Liver (tissue), 9 donors: ENCODE measurements around the gene STRA6. TPM values are rescaled to one million over a fixed set of nuclear protein-coding genes. Genes with fewer than 3 reads are reported as not detected.

Experiments
- DNase-seq: peaks from one replicate; pipeline ENCODE4 v3.0.0-alpha.2; 2017; ENCODE audit warnings: low spot score
- H3K27ac ChIP-seq, 2 donors: one replicate each; pipeline ENCODE4 v1.7.0; 2013; ENCODE audit warnings: inconsistent platforms in 2 of 2, low read length in 2 of 2, control low read depth in 1 of 2, low read depth in 1 of 2, mild to moderate bottlenecking in 1 of 2
- H3K27me3 ChIP-seq, 4 donors: one replicate each; pipeline versions ENCODE4 v1.6.1 to v1.7.0; 2013; ENCODE audit warnings: low read length in 3 of 4, inconsistent platforms in 1 of 4, mild to moderate bottlenecking in 1 of 4, moderate library complexity in 1 of 4; ENCODE audit not compliant: control insufficient read depth in 4 of 4, insufficient read depth in 4 of 4
- H3K36me3 ChIP-seq, 4 donors: one replicate each; pipeline versions ENCODE4 v1.6.1 to v1.7.0; 2013; ENCODE audit warnings: low read length in 3 of 4, mild to moderate bottlenecking in 3 of 4, low read depth in 1 of 4, moderate library complexity in 1 of 4; ENCODE audit not compliant: control insufficient read depth in 4 of 4, insufficient read depth in 3 of 4
- H3K4me1 ChIP-seq, 4 donors: one replicate each; pipeline versions ENCODE4 v1.6.1 to v1.7.0; 2013; ENCODE audit warnings: low read length in 3 of 4, mild to moderate bottlenecking in 3 of 4, moderate library complexity in 1 of 4; ENCODE audit not compliant: control insufficient read depth in 4 of 4, insufficient read depth in 4 of 4
- H3K4me3 ChIP-seq, 3 donors: one replicate each; pipeline versions ENCODE4 v1.6.1 to v1.7.0; 2013; ENCODE audit warnings: low read length in 3 of 3, control low read depth in 1 of 3, low read depth in 1 of 3, mild to moderate bottlenecking in 1 of 3
- H3K9ac ChIP-seq, 2 donors: one replicate each; pipeline ENCODE4 v1.7.0; 2013; ENCODE audit warnings: low read length in 2 of 2, mild to moderate bottlenecking in 2 of 2, moderate library complexity in 2 of 2, control low read depth in 1 of 2, low read depth in 1 of 2
- H3K9me3 ChIP-seq, 4 donors: one replicate each; pipeline versions ENCODE4 v1.6.1 to v1.7.0; 2013; ENCODE audit warnings: low read length in 3 of 4; ENCODE audit not compliant: control insufficient read depth in 4 of 4
- EGR1 ChIP-seq, 2 donors: IDR thresholded peaks; 2 replicates each; pipeline ENCODE4 v1.6.1; 2016 to 2018; ENCODE audit warnings: antibody characterized with exemption in 2 of 2, low read depth in 2 of 2
- FOXA1 ChIP-seq: IDR thresholded peaks from 2 replicates; pipeline ENCODE4 v1.6.1; 2016; ENCODE audit warnings: antibody characterized with exemption
- FOXA2 ChIP-seq: IDR thresholded peaks from 2 replicates; pipeline ENCODE4 v1.6.1; 2016; ENCODE audit warnings: antibody characterized with exemption
- GABPA ChIP-seq, 2 donors: IDR thresholded peaks in 1 of 2; conservative IDR thresholded peaks in 1 of 2; 2 replicates each; pipeline ENCODE4 v1.6.1; 2016; ENCODE audit warnings: antibody characterized with exemption in 2 of 2, mild to moderate bottlenecking in 1 of 2, moderate library complexity in 1 of 2
- HNF4A ChIP-seq, 2 donors: conservative IDR thresholded peaks; 2 replicates each; pipeline ENCODE4 v1.6.1; 2016; ENCODE audit warnings: antibody characterized with exemption in 2 of 2, mild to moderate bottlenecking in 2 of 2
- HNF4G ChIP-seq: IDR thresholded peaks from 2 replicates; pipeline ENCODE4 v1.6.1; 2016; ENCODE audit warnings: antibody characterized with exemption
- JUND ChIP-seq, 2 donors: IDR thresholded peaks; 2 replicates each; pipeline ENCODE4 v1.6.1; 2016; ENCODE audit warnings: antibody characterized with exemption in 2 of 2
- NR2F2 ChIP-seq: IDR thresholded peaks from 2 replicates; pipeline ENCODE4 v1.6.1; 2016; ENCODE audit warnings: antibody characterized with exemption
- RAD21 ChIP-seq, 2 donors: IDR thresholded peaks; 2 replicates each; pipeline ENCODE4 v1.6.1; 2016; ENCODE audit warnings: antibody characterized with exemption in 2 of 2, mild to moderate bottlenecking in 2 of 2
- RXRA ChIP-seq, 2 donors: IDR thresholded peaks; 2 replicates each; pipeline ENCODE4 v1.6.1; 2017 to 2018; ENCODE audit warnings: antibody characterized with exemption in 2 of 2, mild to moderate bottlenecking in 1 of 2
- SP1 ChIP-seq: IDR thresholded peaks from 2 replicates; pipeline ENCODE4 v1.6.1; 2018; ENCODE audit warnings: antibody characterized with exemption, mild to moderate bottlenecking
- TAF1 ChIP-seq: conservative IDR thresholded peaks from 2 replicates; pipeline ENCODE4 v1.6.1; 2016; ENCODE audit warnings: antibody characterized with exemption, mild to moderate bottlenecking
- YY1 ChIP-seq: IDR thresholded peaks from 2 replicates; pipeline ENCODE4 v1.6.1; 2016; ENCODE audit warnings: antibody characterized with exemption, mild to moderate bottlenecking
- WGBS: extraction: QIAGEN DNeasy Blood & Tissue Kit; methylation state at CpG from one replicate; pipeline ENCODE4 v1.1.7; 2013; 5-methylcytosine and 5-hydroxymethylcytosine counted together
- polyA plus RNA-seq, 2 donors: library from polyadenylated mRNA; stranded (reverse) in 1 of 2; unstranded in 1 of 2; fragments of 200-250 nt in 1 of 2; fragments of >200 nt in 1 of 2; fragmentation: Nextera tagmentation in 1 of 2; extraction: Ambion mirVana in 1 of 2; gene quantifications; one replicate each; pipeline versions ENCODE4 v1.2.1 to v1.2.3, GENCODE V29; 2013 to 2015
- total RNA-seq, 2 donors: library from RNA; depleted of rRNA; stranded (reverse); fragments of >200 nt; gene quantifications; one replicate each; pipeline ENCODE4 v1.2.3, GENCODE V29; 2014
- TF ChIP-seq, protein P1 (sequence below): IDR thresholded peaks from 2 replicates; pipeline ENCODE4 v1.6.1; 2016; ENCODE audit warnings: antibody characterized with exemption
- TF ChIP-seq, protein P2 (sequence below): IDR thresholded peaks from 2 replicates; pipeline ENCODE4 v1.6.1; 2016; ENCODE audit warnings: antibody characterized with exemption
- TF ChIP-seq, protein P3 (sequence below): IDR thresholded peaks from 2 replicates; pipeline ENCODE4 v1.6.1; 2016; ENCODE audit warnings: antibody characterized with exemption, mild to moderate bottlenecking
- TF ChIP-seq, protein P4 (sequence below): IDR thresholded peaks from 2 replicates; pipeline ENCODE4 v1.6.1; 2016; ENCODE audit warnings: antibody characterized with exemption
- donor health status: healthy.
- donor health status: healthy.
- donor health status: healthy.
- donor health status: healthy.
- donor health status: healthy.

Gene STRA6
- total and polyA plus RNA-seq, 4 donors = 3.1 TPM; not detected in 3

DNA sequence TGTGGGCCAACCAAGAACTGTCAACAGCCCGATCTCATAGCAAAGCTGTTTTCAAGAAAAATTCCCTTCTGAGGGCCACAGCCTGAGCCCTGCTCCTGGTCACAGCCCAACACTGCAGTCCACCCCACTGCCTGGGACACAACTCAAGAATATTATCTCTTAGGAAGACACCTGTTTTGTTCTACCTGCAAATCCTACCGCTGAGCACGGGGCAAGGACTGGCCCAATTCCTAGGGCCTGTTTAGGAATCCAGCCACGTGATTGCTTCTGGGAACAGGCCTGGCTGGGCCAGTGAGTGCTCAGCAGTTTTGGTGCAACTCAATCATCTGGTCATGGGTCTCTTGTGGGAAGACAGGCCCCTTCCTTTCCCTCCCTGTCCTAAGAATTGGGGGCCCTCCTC, 63.9 kb downstream of the STRA6 start:
- Histone ChIP-seq H3K4me3 (no peak overlapping the region), H3K27me3 (peaks cover 4 to 14% (median 8%) of the 10 kb centered on the region in 4 donors)
- 87% methylated on average over 4 of the region's 4 CpGs for WGBS

DNA sequence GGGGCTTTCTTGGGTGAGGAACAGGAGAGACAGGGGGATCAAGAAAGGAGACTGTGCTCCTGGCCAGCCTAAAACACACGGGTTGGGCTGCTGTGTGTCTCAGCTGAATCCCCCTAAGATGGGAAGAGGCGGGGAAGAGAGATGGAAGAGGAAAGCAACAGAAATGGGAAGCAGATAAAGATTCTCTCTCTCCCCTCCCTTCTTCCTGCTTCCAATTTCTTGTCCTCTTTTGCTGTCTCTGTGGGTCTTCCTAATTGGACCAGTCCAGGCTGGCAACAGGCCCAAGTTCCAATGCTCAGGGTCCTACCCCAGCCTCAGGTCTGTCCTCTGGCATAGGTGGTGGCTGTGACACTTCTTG, 65.1 kb downstream of the STRA6 start:
- Histone ChIP-seq H3K27me3 (peaks cover 5 to 15% (median 12%) of the 10 kb centered on the region in 4 donors), H3K9ac (no peak overlapping the region), H3K36me3 (no peaks in the 10 kb centered on the region), H3K4me3 (no peak overlapping the region), H3K27ac (no peak overlapping the region), H3K4me1 (peaks cover 14 to 37% (median 22%) of the 10 kb centered on the region in 4 donors), H3K9me3 (peaks cover 0 to 3% (median 0%) of the 10 kb centered on the region in 4 donors)
- DNase-seq = no peak
- WGBS = 72% methylated on average over 2 of the region's 2 CpGs
- TF ChIP-seq RAD21 (IDR thresholded peaks at IDR 0.05) (no peak), JUND (IDR thresholded peaks at IDR 0.05) (no peak), FOXA1 (no peak), RXRA (IDR thresholded peaks at IDR 0.05) (no peak), SP1 (no peak), FOXA2 (no peak), GABPA (IDR thresholded peaks at IDR 0.05 in 1 of 2, conservative IDR thresholded peaks at IDR 0.05 in 1 of 2) (no peak), HNF4G (no peak), TAF1 (no peak), NR2F2 (no peak), HNF4A (conservative IDR thresholded peaks at IDR 0.05) (no peak), YY1 (no peak), EGR1 (IDR thresholded peaks at IDR 0.05; ENCODE audit: low read depth in 2 of 2) (no peak)
- TF ChIP-seq, protein P1, sequence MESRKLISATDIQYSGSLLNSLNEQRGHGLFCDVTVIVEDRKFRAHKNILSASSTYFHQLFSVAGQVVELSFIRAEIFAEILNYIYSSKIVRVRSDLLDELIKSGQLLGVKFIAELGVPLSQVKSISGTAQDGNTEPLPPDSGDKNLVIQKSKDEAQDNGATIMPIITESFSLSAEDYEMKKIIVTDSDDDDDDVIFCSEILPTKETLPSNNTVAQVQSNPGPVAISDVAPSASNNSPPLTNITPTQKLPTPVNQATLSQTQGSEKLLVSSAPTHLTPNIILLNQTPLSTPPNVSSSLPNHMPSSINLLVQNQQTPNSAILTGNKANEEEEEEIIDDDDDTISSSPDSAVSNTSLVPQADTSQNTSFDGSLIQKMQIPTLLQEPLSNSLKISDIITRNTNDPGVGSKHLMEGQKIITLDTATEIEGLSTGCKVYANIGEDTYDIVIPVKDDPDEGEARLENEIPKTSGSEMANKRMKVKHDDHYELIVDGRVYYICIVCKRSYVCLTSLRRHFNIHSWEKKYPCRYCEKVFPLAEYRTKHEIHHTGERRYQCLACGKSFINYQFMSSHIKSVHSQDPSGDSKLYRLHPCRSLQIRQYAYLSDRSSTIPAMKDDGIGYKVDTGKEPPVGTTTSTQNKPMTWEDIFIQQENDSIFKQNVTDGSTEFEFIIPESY = no peak
- TF ChIP-seq, protein P2, sequence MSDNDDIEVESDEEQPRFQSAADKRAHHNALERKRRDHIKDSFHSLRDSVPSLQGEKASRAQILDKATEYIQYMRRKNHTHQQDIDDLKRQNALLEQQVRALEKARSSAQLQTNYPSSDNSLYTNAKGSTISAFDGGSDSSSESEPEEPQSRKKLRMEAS = no peak
- TF ChIP-seq, protein P3, sequence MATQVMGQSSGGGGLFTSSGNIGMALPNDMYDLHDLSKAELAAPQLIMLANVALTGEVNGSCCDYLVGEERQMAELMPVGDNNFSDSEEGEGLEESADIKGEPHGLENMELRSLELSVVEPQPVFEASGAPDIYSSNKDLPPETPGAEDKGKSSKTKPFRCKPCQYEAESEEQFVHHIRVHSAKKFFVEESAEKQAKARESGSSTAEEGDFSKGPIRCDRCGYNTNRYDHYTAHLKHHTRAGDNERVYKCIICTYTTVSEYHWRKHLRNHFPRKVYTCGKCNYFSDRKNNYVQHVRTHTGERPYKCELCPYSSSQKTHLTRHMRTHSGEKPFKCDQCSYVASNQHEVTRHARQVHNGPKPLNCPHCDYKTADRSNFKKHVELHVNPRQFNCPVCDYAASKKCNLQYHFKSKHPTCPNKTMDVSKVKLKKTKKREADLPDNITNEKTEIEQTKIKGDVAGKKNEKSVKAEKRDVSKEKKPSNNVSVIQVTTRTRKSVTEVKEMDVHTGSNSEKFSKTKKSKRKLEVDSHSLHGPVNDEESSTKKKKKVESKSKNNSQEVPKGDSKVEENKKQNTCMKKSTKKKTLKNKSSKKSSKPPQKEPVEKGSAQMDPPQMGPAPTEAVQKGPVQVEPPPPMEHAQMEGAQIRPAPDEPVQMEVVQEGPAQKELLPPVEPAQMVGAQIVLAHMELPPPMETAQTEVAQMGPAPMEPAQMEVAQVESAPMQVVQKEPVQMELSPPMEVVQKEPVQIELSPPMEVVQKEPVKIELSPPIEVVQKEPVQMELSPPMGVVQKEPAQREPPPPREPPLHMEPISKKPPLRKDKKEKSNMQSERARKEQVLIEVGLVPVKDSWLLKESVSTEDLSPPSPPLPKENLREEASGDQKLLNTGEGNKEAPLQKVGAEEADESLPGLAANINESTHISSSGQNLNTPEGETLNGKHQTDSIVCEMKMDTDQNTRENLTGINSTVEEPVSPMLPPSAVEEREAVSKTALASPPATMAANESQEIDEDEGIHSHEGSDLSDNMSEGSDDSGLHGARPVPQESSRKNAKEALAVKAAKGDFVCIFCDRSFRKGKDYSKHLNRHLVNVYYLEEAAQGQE = no peak
- TF ChIP-seq, protein P4, sequence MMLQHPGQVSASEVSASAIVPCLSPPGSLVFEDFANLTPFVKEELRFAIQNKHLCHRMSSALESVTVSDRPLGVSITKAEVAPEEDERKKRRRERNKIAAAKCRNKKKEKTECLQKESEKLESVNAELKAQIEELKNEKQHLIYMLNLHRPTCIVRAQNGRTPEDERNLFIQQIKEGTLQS = no peak

More for the DNA sequence above, 63.9 kb downstream of the STRA6 start:
- no peak for TF ChIP-seq HNF4A (conservative IDR thresholded peaks at IDR 0.05)
- TF ChIP-seq, protein P1 = no peak
- no peak for TF ChIP-seq RXRA (IDR thresholded peaks at IDR 0.05)
- no peak for TF ChIP-seq RAD21 (IDR thresholded peaks at IDR 0.05)
- TF ChIP-seq, protein P3 = no peak
- TF ChIP-seq FOXA1 = no peak
- no peak for TF ChIP-seq YY1
- no peak for TF ChIP-seq GABPA (IDR thresholded peaks at IDR 0.05 in 1 of 2, conservative IDR thresholded peaks at IDR 0.05 in 1 of 2)
- TF ChIP-seq FOXA2 = no peak
- TF ChIP-seq HNF4G = no peak
- H3K4me1 ChIP-seq = peaks cover 11 to 26% (median 21%) of the 10 kb centered on the region in 4 donors
- no peaks in the 10 kb centered on the region for H3K9me3 ChIP-seq
- H3K9ac ChIP-seq = no peak overlapping the region
- no peak for DNase-seq
- no peaks in the 10 kb centered on the region for H3K36me3 ChIP-seq
- H3K27ac ChIP-seq = no peak overlapping the region
